ENCODE data around the gene ASCC1. TPM values are rescaled to one million over a fixed set of nuclear protein-coding genes. Genes with fewer than 3 reads are reported as not detected.

Gene ASCC1
- total and polyA plus RNA-seq, 5 donors from 2014 or later = 20.5 to 28.8 (median 26.0) TPM

GRCh38 chr10:72081210-72081609 lies 134.9 kb downstream of the ASCC1 start:
- H3K27ac Mint-ChIP-seq = peak overlapping the region; percentile 87 to 97 (median 93)
- H3K36me3 Mint-ChIP-seq = peaks cover 51% of the 10 kb centered on the region
- DNase-seq (no peak), ATAC-seq (ENCODE audit: low read depth in 2 of 2) (no peak)
- Histone ChIP-seq H3K4me3 (ENCODE audit: low read depth, low read length) (peak overlapping the region; percentile 16), H3K4me1 (ENCODE audit: control insufficient read depth, insufficient read depth, low read length, poor library complexity, severe bottlenecking) (peaks cover 100% of the 10 kb centered on the region), H3K9me3 (ENCODE audit: control insufficient read depth in 2 of 2, low read length in 2 of 2) (no peaks in the 10 kb centered on the region), H3K36me3 (ENCODE audit: control insufficient read depth, insufficient read depth, low read length) (peaks cover 39% of the 10 kb centered on the region), H3K27ac (ENCODE audit: insufficient read depth, low read length, poor library complexity, severe bottlenecking) (peak overlapping the region; percentile 81), H3K27me3 (ENCODE audit: control insufficient read depth, insufficient read depth, low read length) (no peaks in the 10 kb centered on the region)
- H3K27me3 Mint-ChIP-seq = no peaks in the 10 kb centered on the region
- peaks cover 0 to 2% (median 0%) of the 10 kb centered on the region in 7 donors for H3K9me3 Mint-ChIP-seq
- peak overlapping the region; percentile 85 to 99 (median 94) for H3K4me3 Mint-ChIP-seq
- H3K4me1 Mint-ChIP-seq = peaks cover 23 to 96% (median 78%) of the 10 kb centered on the region in 4 donors

GRCh38 chr10:72080042-72080975 lies 135.8 kb downstream of the ASCC1 start:
- H3K36me3 ChIP-seq (ENCODE audit: control insufficient read depth, insufficient read depth, low read length) = peaks cover 38% of the 10 kb centered on the region
- no peaks in the 10 kb centered on the region for H3K9me3 Mint-ChIP-seq
- no peaks in the 10 kb centered on the region for H3K27me3 Mint-ChIP-seq

GRCh38 chr10:72079356-72079755 lies 136.7 kb downstream of the ASCC1 start:
- peak overlapping the region; percentile 62 to 99 (median 94) for H3K4me3 Mint-ChIP-seq
- no peaks in the 10 kb centered on the region for H3K9me3 Mint-ChIP-seq
- H3K4me1 Mint-ChIP-seq = peaks cover 22 to 96% (median 72%) of the 10 kb centered on the region in 4 donors
- H3K27me3 ChIP-seq (ENCODE audit: control insufficient read depth, insufficient read depth, low read length) = no peaks in the 10 kb centered on the region
- H3K36me3 Mint-ChIP-seq = peaks cover 39% of the 10 kb centered on the region
- H3K4me3 ChIP-seq (ENCODE audit: low read depth, low read length) = peak overlapping the region; percentile 70
- peak; percentile 66 to 75 for ATAC-seq (ENCODE audit: low read depth in 2 of 2)
- peak overlapping the region; percentile 81 for H3K27ac ChIP-seq (ENCODE audit: insufficient read depth, low read length, poor library complexity, severe bottlenecking)
- peak; percentile 71 to 77 (median 74) for DNase-seq
- H3K27me3 Mint-ChIP-seq = no peaks in the 10 kb centered on the region
- peaks cover 100% of the 10 kb centered on the region for H3K4me1 ChIP-seq (ENCODE audit: control insufficient read depth, insufficient read depth, low read length, poor library complexity, severe bottlenecking)
- peak overlapping the region; percentile 92 to 97 (median 94) for H3K27ac Mint-ChIP-seq
- no peaks in the 10 kb centered on the region for H3K9me3 ChIP-seq (ENCODE audit: control insufficient read depth in 2 of 2, low read length in 2 of 2)
- H3K36me3 ChIP-seq (ENCODE audit: control insufficient read depth, insufficient read depth, low read length) = peaks cover 34% of the 10 kb centered on the region

More at GRCh38 chr10:72080042-72080975, 135.8 kb downstream of the ASCC1 start:
- peak overlapping the region; percentile 92 to 97 (median 97) for H3K27ac Mint-ChIP-seq
- Histone ChIP-seq H3K27ac (ENCODE audit: insufficient read depth, low read length, poor library complexity, severe bottlenecking) (peak overlapping the region; percentile 81), H3K4me1 (ENCODE audit: control insufficient read depth, insufficient read depth, low read length, poor library complexity, severe bottlenecking) (peaks cover 100% of the 10 kb centered on the region), H3K27me3 (ENCODE audit: control insufficient read depth, insufficient read depth, low read length) (no peaks in the 10 kb centered on the region), H3K9me3 (ENCODE audit: control insufficient read depth in 2 of 2, low read length in 2 of 2) (no peaks in the 10 kb centered on the region), H3K4me3 (ENCODE audit: low read depth, low read length) (peak overlapping the region; percentile 70)
- no peak for ATAC-seq (ENCODE audit: low read depth in 2 of 2)
- peaks cover 46% of the 10 kb centered on the region for H3K36me3 Mint-ChIP-seq
- H3K4me1 Mint-ChIP-seq = peaks cover 22 to 96% (median 76%) of the 10 kb centered on the region in 4 donors
- peak overlapping the region; percentile 91 to 99 (median 96) for H3K4me3 Mint-ChIP-seq
- DNase-seq = no peak

GRCh38 chr10:72077275-72077990 lies 138.6 kb downstream of the ASCC1 start:
- peaks cover 95% of the 10 kb centered on the region for H3K4me1 ChIP-seq (ENCODE audit: control insufficient read depth, insufficient read depth, low read length, poor library complexity, severe bottlenecking)

GRCh38 chr10:72076756-72077155 lies 139.3 kb downstream of the ASCC1 start:
- peaks cover 45% of the 10 kb centered on the region for H3K36me3 ChIP-seq (ENCODE audit: control insufficient read depth, insufficient read depth, low read length)
- Mint-ChIP-seq H3K4me1 (peaks cover 16 to 94% (median 57%) of the 10 kb centered on the region in 4 donors), H3K4me3 (peak overlapping the region; percentile 69 to 86 (median 82)), H3K36me3 (peaks cover 39% of the 10 kb centered on the region), H3K27ac (peak overlapping the region; percentile 83 to 95 (median 94)), H3K9me3 (no peaks in the 10 kb centered on the region), H3K27me3 (no peaks in the 10 kb centered on the region)
- ATAC-seq (ENCODE audit: low read depth in 2 of 2) (no peak), DNase-seq (no peak)
- peak overlapping the region; percentile 81 for H3K27ac ChIP-seq (ENCODE audit: insufficient read depth, low read length, poor library complexity, severe bottlenecking)
- peaks cover 88% of the 10 kb centered on the region for H3K4me1 ChIP-seq (ENCODE audit: control insufficient read depth, insufficient read depth, low read length, poor library complexity, severe bottlenecking)
- H3K4me3 ChIP-seq (ENCODE audit: low read depth, low read length) = peak overlapping the region; percentile 41
- no peaks in the 10 kb centered on the region for H3K9me3 ChIP-seq (ENCODE audit: control insufficient read depth in 2 of 2, low read length in 2 of 2)
- no peaks in the 10 kb centered on the region for H3K27me3 ChIP-seq (ENCODE audit: control insufficient read depth, insufficient read depth, low read length)

More at GRCh38 chr10:72077275-72077990, 138.6 kb downstream of the ASCC1 start:
- no peak for DNase-seq
- H3K9me3 Mint-ChIP-seq = no peaks in the 10 kb centered on the region
- peak overlapping the region; percentile 69 to 86 (median 78) for H3K4me3 Mint-ChIP-seq
- peak overlapping the region; percentile 79 to 95 (median 94) for H3K27ac Mint-ChIP-seq
- peaks cover 37% of the 10 kb centered on the region for H3K36me3 Mint-ChIP-seq
- Histone ChIP-seq H3K4me3 (ENCODE audit: low read depth, low read length) (peak overlapping the region; percentile 58), H3K36me3 (ENCODE audit: control insufficient read depth, insufficient read depth, low read length) (peaks cover 38% of the 10 kb centered on the region), H3K9me3 (ENCODE audit: control insufficient read depth in 2 of 2, low read length in 2 of 2) (no peaks in the 10 kb centered on the region), H3K27me3 (ENCODE audit: control insufficient read depth, insufficient read depth, low read length) (no peaks in the 10 kb centered on the region), H3K27ac (ENCODE audit: insufficient read depth, low read length, poor library complexity, severe bottlenecking) (peak overlapping the region; percentile 81)
- peaks cover 16 to 94% (median 59%) of the 10 kb centered on the region in 4 donors for H3K4me1 Mint-ChIP-seq
- no peak for ATAC-seq (ENCODE audit: low read depth in 2 of 2)
- H3K27me3 Mint-ChIP-seq = no peaks in the 10 kb centered on the region

- peaks cover 76% of the 10 kb centered on the region for H3K4me1 ChIP-seq (ENCODE audit: control insufficient read depth, insufficient read depth, low read length, poor library complexity, severe bottlenecking)
- Mint-ChIP-seq H3K27ac (peak overlapping the region; percentile 83 to 95 (median 94)), H3K4me3 (peak overlapping the region; percentile 69 to 86 (median 76)), H3K36me3 (peaks cover 41% of the 10 kb centered on the region), H3K4me1 (peaks cover 16 to 93% (median 55%) of the 10 kb centered on the region in 4 donors), H3K27me3 (no peaks in the 10 kb centered on the region), H3K9me3 (no peaks in the 10 kb centered on the region)
- ATAC-seq (ENCODE audit: low read depth in 2 of 2) (no peak), DNase-seq (no peak)
- peaks cover 52% of the 10 kb centered on the region for H3K36me3 ChIP-seq (ENCODE audit: control insufficient read depth, insufficient read depth, low read length)
- peak overlapping the region; percentile 13 for H3K4me3 ChIP-seq (ENCODE audit: low read depth, low read length)
- H3K27me3 ChIP-seq (ENCODE audit: control insufficient read depth, insufficient read depth, low read length) = no peaks in the 10 kb centered on the region
- no peaks in the 10 kb centered on the region for H3K9me3 ChIP-seq (ENCODE audit: control insufficient read depth in 2 of 2, low read length in 2 of 2)
- H3K27ac ChIP-seq (ENCODE audit: insufficient read depth, low read length, poor library complexity, severe bottlenecking) = peak overlapping the region; percentile 81
Observed at GRCh38 chr10:72075376-72076115, 140.5 kb downstream of the ASCC1 start.
